Heart right ventricle (tissue), 16 donors: ENCODE measurements around the gene VSTM2B. TPM values are rescaled to one million over a fixed set of nuclear protein-coding genes. Genes with fewer than 3 reads are reported as not detected.
A peak's percentile ranks its signal among the peaks of the same experiment; 100 is the strongest.

Source experiments
- ATAC-seq, 8 donors: fragments of 200-7000 bp; cut with Tn5 transposase; one replicate each; pipeline ENCODE4 v1.9.1; 2020; ENCODE audit warnings: mild to moderate bottlenecking in 8 of 8, moderate library complexity in 8 of 8, moderate number of reproducible peaks in 1 of 8
- DNase-seq, 2 donors: peaks; one replicate each; pipeline ENCODE4 v3.0.0-alpha.2; 2020
- H3K27ac ChIP-seq, 10 donors: fragments of 200-600 bp; sonication (generic) in 2 of 10; one replicate each; pipeline versions ENCODE4 v1.5.0 to v1.8.0; 2020 to 2022; ENCODE audit warnings: mild to moderate bottlenecking in 3 of 10
- H3K27me3 ChIP-seq, 7 donors: fragments of 200-600 bp; one replicate each; pipeline ENCODE4 v1.8.0; 2021 to 2022; ENCODE audit warnings: mild to moderate bottlenecking in 2 of 7
- H3K36me3 ChIP-seq, 9 donors: fragments of 200-600 bp; sonication (generic) in 1 of 9; one replicate each; pipeline versions ENCODE4 v1.5.0 to v1.8.0; 2020 to 2022; ENCODE audit warnings: mild to moderate bottlenecking in 2 of 9
- H3K4me1 ChIP-seq, 9 donors: fragments of 200-600 bp; sonication (generic) in 1 of 9; one replicate each; pipeline versions ENCODE4 v1.5.0 to v1.8.0; 2020 to 2022; ENCODE audit warnings: mild to moderate bottlenecking in 4 of 9
- H3K4me3 ChIP-seq, 10 donors: fragments of 200-600 bp; sonication (generic) in 2 of 10; one replicate each; pipeline versions ENCODE4 v1.5.0 to v1.8.0; 2020 to 2022; ENCODE audit warnings: mild to moderate bottlenecking in 7 of 10, moderate library complexity in 2 of 10
- H3K9me3 ChIP-seq, 11 donors: fragments of 200-600 bp in 10 of 11; sonication (generic) in 2 of 11; one replicate each; pipeline versions ENCODE4 v1.5.0 to v1.8.0; 2013 to 2022; ENCODE audit warnings: mild to moderate bottlenecking in 2 of 11, control low read depth in 1 of 11, moderate library complexity in 1 of 11
- WGBS, 2 donors: extraction: QIAGEN DNeasy Blood & Tissue Kit; methylation state at CpG; one replicate each; pipeline ENCODE4 v1.1.7; 2013; ENCODE audit warnings: inconsistent platforms in 1 of 2; 5-methylcytosine and 5-hydroxymethylcytosine counted together
- intact Hi-C, 10 donors: fragments of 100-400 bp; cut with DNase I; formaldehyde crosslinking; loops; one replicate each; pipeline versions ENCODE4 v1.11.1 to v1.14.2; 2022
- polyA plus RNA-seq, 2 donors: library from polyadenylated mRNA; stranded (reverse); fragments of 200-250 nt; gene quantifications; one replicate each; pipeline ENCODE4 v1.2.3, GENCODE V29; 2013
- total RNA-seq, 10 donors: library from RNA; stranded (reverse); fragmentation: NEBNext Ultra II Directional in 3 of 10; extraction: Animal tissue kit (Norgen Biotek cat#: 25700) in 3 of 10; gene quantifications; one replicate each; pipeline versions ENCODE4 v1.2.1 to v1.2.4, GENCODE V29; 2021 to 2023
- TF ChIP-seq, protein P1 (sequence below), 9 donors: fragments of 200-600 bp; sonication (generic) in 2 of 9; IDR thresholded peaks; one replicate each; pipeline versions ENCODE4 v1.5.0 to v1.8.0; 2021 to 2022; ENCODE audit warnings: antibody characterized with exemption in 9 of 9, mild to moderate bottlenecking in 5 of 9, moderate library complexity in 1 of 9
- donor health status: Arrhythmogenic right ventricular cardiomyopathy.
- donor health status: ischemic (EF 13 %, LVEDD 7.1; RV severe dilation, severe dysfunction).
- donor health status: healthy with polysubstance abuse.
- donor health status: DM: no; HTN: yes; CAD: no.
- donor health status: DM: no; HTN: no; CAD: no.
- donor health status: ischemic (EF 25% LVEDD 6.9; RV normal size, moderate dysfunction).
- donor health status: ischemic (EF 25% LVEDD 5.7; RV mildly dilated, moderate dysfunction).
- donor health status: healthy.
- donor health status: DM: yes; HTN: yes; CAD: no.
- donor health status: Ischemic cardiomyopathy.
- donor health status: ischemic (EF 35%, LVEDD 5.7; RV mildly dilated, moderate dysfunction).
- donor health status: nonischemic (EF 11% LVEDD 7.7; RV severe dilation, severe dysfunction).
- donor health status: DM: yes; HTN: yes; CAD: no.
- donor health status: PGD.
- donor health status: ischemic (EF 29% LVEDD 5.4; RV normal size, mild dysfunction).
- donor health status: nonischemic (EF 23%, LVEDD 6.1; RV moderate dilation, normal function).

The VSTM2B gene
- total and polyA plus RNA-seq, 12 donors = not detected

DNA sequence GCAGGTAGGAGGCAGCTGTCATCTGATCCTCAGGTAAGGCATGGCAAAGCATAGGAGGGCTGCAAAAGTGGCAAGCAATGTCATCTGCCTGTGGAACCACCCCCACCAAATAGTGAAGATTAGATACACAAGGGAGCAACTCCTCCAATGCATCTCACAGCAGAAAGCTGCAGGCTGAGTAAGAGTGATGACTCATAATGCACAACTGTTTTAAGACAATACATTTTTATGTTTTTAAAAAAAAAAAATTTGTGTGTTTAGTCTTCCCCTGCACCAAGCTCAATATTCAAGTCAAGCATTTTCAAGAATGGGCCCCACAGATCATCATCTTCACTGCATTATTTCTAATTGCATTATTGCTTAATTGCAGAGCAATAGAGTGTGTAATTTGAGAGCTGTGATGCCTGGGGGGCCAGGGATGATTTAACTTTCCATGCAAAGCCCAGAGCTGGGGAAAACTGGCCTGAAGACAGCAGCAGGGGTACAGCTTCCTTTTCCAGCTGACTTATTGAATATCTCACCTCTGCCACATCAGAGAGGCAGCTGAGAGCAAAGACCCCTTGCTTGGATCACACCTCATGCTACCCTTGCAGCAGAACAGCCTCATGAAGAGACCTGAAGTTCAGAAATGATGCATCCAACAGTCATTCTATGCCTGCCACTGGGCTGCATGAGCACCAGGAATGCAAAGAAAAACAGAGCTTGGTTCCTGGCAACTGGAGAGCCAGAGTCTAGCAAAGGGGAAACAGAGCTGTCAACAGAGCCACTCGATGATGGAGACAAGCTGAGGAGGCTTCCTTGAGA is 57.6 kb downstream of the VSTM2B start:
- Histone ChIP-seq H3K9me3 (peaks cover 0 to 20% (median 0%) of the 10 kb centered on the region in 11 donors), H3K27ac (no peak overlapping the region), H3K27me3 (peaks cover 0 to 50% (median 26%) of the 10 kb centered on the region in 7 donors), H3K36me3 (no peaks in the 10 kb centered on the region), H3K4me3 (no peak overlapping the region), H3K4me1 (no peaks in the 10 kb centered on the region)
- WGBS, 2 donors = 31 to 33% methylated on average over 1 of the region's 1 CpG
- intact Hi-C loops = no loop called here
- DNase-seq (no peak), ATAC-seq (no peak)
- TF ChIP-seq, protein P1, sequence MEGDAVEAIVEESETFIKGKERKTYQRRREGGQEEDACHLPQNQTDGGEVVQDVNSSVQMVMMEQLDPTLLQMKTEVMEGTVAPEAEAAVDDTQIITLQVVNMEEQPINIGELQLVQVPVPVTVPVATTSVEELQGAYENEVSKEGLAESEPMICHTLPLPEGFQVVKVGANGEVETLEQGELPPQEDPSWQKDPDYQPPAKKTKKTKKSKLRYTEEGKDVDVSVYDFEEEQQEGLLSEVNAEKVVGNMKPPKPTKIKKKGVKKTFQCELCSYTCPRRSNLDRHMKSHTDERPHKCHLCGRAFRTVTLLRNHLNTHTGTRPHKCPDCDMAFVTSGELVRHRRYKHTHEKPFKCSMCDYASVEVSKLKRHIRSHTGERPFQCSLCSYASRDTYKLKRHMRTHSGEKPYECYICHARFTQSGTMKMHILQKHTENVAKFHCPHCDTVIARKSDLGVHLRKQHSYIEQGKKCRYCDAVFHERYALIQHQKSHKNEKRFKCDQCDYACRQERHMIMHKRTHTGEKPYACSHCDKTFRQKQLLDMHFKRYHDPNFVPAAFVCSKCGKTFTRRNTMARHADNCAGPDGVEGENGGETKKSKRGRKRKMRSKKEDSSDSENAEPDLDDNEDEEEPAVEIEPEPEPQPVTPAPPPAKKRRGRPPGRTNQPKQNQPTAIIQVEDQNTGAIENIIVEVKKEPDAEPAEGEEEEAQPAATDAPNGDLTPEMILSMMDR (IDR thresholded peaks at IDR 0.05) = no peak

DNA sequence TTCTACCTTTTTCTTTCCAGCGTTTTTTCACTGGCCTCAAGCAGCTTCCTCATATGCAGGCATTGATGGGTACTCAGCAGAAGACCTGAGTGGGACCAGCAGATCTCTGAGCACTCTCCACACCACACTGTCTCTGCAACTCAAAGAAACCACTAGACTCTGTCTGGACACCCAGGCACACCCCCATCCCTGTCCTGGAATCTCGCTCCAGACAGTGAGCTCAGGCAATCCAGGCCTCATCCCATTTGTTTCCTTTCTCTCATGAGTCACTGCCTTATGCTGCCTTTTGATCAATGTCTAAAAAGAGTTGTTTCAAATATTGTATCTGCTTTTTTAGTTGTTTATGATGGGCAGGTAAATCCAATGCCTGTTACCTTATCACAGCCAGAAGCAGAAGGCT is 60.6 kb downstream of the VSTM2B start:
- Histone ChIP-seq H3K4me1 (no peaks in the 10 kb centered on the region), H3K9me3 (peaks cover 0 to 17% (median 0%) of the 10 kb centered on the region in 11 donors), H3K36me3 (no peaks in the 10 kb centered on the region), H3K27me3 (peaks cover 0 to 63% (median 32%) of the 10 kb centered on the region in 7 donors), H3K4me3 (no peak overlapping the region), H3K27ac (no peak overlapping the region)
- ATAC-seq = no peak
- intact Hi-C loops = no loop called here
- WGBS, 2 donors = 62 to 69% methylated on average over 2 of the region's 2 CpGs
- TF ChIP-seq, protein P1 (IDR thresholded peaks at IDR 0.05) = no peak
- DNase-seq = no peak

DNA sequence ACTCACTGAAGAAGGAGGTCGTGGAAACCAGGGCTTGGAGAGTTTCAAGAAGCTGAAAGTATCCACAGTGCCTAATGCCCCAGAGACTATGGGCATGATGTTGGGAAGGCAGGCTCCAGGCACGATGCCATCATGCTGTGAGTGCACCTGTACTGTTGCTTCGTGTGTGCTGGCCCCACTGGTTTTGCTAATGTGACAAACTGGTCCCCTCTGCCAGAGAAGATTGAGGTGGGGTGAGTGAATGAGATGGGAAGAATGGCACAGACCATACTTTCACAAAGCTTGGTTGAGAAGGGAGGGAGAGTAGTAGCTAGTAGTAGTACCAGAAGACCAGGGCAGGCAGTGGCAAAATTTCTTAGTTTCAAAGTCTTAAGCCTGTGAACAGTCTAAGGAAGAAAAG is 61.3 kb downstream of the VSTM2B start:
- 60 to 66% methylated on average over 3 of the region's 3 CpGs for WGBS, 2 donors
- Histone ChIP-seq H3K4me3 (no peak overlapping the region), H3K9me3 (peaks cover 0 to 14% (median 0%) of the 10 kb centered on the region in 11 donors), H3K36me3 (no peaks in the 10 kb centered on the region), H3K27ac (peak overlapping the region in 1 of 10 donors; percentile 40), H3K4me1 (no peaks in the 10 kb centered on the region), H3K27me3 (peaks cover 0 to 69% (median 38%) of the 10 kb centered on the region in 7 donors)
- TF ChIP-seq, protein P1 (IDR thresholded peaks at IDR 0.05) = no peak
- ATAC-seq (no peak), DNase-seq (no peak)
- intact Hi-C loops = no loop called here

DNA sequence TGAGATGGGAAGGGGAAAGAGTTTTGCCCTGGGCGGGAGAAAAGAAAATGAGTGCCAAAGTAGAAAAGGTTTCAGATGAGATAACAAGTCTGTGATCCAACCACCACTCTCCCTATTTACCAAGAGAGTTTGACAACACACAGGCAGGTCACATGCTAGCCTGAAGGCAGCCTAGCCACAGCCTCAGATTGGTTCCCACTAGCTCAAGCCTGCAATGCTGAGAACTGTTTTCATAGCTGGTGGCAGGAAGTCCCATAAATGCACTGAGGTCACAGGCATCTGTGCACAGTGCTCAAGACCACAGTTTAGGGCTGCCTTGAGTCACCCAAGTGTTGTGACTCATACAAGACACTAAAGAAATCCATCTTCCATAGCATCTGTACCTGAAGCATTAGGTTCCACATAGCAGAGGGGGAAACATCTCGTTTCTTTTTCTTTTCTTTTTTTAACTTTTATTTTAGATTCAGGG is 61.8 kb downstream of the VSTM2B start:
- Histone ChIP-seq H3K36me3 (no peaks in the 10 kb centered on the region), H3K27ac (peak overlapping the region in 1 of 10 donors; percentile 40), H3K27me3 (peaks cover 0 to 69% (median 40%) of the 10 kb centered on the region in 7 donors), H3K4me1 (no peaks in the 10 kb centered on the region), H3K4me3 (no peak overlapping the region), H3K9me3 (peaks cover 0 to 14% (median 0%) of the 10 kb centered on the region in 11 donors)
- ATAC-seq = no peak
- intact Hi-C loops = no loop called here
- TF ChIP-seq, protein P1 (IDR thresholded peaks at IDR 0.05) = no peak
- 57 to 62% methylated on average over 2 of the region's 2 CpGs for WGBS, 2 donors
- DNase-seq = no peak
